Measurements from ENCODE around the gene RRAS.

DNA sequence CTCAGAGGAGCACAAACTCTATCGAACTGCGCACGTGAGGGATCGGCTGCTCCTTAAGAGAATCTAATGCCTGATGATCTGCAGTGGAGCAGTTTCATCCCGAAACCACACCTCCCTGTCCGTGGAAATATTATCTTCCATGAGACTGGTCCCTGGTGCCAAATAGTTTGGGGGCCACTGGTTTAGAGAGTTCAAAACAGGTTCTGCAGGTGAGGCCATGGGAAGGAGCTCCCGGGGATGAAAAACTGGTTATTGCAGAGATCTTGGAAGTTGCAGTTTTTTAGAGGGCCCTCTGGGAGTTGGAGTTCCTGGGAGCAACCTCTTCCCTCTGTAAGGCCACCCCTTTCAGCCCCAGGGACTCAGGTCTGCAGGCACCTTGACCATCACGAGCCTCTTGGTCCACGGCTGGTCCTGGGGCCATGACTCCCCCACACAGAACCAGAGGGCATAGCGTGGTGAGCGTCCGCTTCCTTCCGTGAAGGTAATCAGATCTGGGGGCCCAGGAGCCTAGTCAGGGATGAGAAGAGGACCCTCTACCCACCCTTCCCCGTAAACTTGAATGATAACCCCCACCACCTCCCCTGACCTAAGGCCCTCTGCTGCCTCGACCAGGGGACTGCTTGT, 20.5 kb upstream of the RRAS start:
- TF ChIP-seq, protein P1, sequence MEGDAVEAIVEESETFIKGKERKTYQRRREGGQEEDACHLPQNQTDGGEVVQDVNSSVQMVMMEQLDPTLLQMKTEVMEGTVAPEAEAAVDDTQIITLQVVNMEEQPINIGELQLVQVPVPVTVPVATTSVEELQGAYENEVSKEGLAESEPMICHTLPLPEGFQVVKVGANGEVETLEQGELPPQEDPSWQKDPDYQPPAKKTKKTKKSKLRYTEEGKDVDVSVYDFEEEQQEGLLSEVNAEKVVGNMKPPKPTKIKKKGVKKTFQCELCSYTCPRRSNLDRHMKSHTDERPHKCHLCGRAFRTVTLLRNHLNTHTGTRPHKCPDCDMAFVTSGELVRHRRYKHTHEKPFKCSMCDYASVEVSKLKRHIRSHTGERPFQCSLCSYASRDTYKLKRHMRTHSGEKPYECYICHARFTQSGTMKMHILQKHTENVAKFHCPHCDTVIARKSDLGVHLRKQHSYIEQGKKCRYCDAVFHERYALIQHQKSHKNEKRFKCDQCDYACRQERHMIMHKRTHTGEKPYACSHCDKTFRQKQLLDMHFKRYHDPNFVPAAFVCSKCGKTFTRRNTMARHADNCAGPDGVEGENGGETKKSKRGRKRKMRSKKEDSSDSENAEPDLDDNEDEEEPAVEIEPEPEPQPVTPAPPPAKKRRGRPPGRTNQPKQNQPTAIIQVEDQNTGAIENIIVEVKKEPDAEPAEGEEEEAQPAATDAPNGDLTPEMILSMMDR (IDR thresholded peaks at IDR 0.05) = no peak
- TF ChIP-seq POLR2A (IDR thresholded peaks at IDR 0.05) = no peak

Measured in ovary (tissue), 3 donors.